GDM1 (cell line): ENCODE results near the gene SAMD5.

Source experiments
- DNase-seq: peaks from one replicate; lab custom pipeline; 2025; lab: John Stamatoyannopoulos, UW

Gene SAMD5

DNA sequence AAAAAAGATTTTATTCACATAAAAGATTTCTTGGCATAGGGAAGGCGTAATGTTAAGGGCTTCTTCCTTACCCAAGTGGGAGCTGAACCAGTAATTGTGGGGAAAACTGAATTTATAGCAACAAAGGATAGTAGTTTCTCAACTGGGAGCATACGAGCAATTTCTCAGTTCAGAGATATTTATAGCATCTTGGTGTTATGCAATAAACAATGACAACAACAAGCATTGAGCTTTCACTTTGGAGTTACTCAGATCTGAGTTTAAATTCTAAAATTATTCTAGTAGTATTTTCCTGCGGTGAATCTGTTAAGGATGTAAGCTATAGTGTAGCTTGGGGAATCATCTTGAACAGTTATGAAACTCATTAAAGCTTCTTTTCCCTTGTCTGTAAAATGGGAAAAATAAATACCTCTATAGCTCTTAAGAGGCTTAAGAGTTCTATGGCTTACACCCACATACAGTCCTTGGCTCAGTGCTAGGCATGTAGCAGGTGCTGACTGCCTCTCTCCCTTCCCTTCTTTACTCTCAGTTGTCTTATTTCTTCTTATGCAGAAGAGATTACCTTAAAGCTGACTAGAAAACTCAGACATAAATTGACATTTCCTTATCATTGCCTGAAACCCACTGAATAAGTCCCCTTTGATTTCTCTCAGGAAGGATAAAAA is 58.8 kb downstream of the SAMD5 start:
- no peak for DNase-seq

DNA sequence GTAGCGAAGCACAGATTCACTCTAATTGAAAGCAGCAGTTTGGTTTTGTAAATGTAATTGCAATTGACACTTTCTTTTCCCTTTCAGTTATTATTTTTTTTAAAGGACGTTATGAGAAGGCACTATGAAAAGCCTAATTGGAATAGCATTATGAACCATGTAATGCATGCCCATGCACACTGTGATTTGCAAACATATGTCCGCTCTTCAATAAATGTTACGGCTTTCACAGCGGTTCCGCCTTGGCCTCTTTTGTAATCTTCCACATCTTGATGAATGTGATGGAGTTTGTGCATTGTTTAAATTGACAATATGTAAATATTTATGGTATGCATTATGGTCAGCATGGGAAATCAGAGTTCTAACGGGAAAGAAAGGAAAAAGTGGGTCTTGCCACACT is 61.3 kb downstream of the SAMD5 start:
- no peak for DNase-seq

DNA sequence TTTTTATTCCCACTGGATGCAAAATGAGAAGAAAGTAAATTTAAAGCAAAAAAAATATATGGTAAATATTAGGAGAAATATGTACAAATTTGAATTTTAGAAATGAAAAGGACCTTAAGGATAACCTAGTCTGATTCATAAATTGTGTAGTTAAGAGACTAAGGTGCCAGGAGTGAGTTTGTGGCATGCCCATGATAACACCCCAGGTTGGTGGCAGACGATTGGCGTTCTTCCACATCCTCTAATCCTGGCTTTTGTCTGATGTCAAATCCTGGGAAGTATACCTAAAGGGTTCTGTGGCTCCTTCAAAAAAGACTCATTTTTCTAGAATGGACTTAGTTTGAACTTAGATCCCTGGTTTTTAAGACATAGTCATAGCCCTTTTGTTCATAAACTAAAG is 62.2 kb downstream of the SAMD5 start:
- DNase-seq: no peak

DNA sequence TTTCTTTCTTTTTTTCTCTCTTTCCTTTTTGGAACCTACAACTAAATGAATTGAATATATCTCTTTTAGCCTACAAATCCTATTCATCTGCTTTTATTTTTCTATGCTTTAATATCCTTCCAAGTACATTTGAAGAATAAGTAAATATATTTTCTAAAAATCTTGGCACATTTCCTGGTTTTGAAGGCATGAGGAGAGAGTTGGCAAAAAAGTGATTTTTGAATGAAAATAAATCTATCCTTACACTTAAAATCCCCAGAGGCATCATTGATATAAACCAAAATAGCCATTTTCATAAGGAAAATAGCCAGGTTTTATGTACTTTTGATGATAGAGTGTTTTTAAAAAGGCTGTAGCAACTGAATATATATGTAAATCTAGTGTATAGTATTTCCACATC is 69.0 kb downstream of the SAMD5 start:
- DNase-seq: no peak

DNA sequence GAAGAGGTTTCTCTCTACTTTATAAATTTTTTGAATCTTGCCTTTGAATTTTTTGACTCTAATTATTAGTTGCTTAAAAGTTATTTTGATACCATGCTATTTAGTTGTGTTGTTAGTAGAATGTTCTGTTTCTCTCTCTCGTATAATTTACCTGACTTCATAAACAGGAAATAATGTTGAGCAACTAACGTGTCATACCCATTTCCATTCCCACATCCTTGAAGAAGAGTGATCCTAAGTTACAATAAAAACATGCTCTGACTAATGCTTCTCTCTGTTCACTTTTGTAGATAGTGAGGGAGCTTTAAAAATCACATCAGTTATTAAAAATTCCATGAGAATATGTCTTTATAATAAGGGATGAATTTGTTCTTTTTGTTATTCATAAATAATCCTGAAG is 69.7 kb downstream of the SAMD5 start:
- DNase-seq: no peak

DNA sequence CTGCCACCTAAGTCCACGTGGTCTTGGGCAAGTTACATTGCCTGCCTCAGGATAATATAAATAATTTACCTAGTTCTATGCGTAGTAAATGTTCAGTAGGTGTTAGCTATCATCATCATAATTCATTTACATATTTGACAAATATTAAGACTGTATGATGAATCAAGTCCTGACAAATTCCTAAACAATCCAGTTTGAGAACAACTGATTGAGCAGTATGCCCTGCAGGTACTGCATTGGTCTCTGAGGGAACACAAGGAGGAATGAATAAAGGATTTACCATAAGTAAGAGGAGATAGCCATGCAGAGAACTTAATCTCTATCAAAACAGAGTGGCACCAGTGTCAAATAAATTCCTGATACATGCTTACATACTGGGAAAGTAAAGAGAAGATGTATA is 70.4 kb downstream of the SAMD5 start:
- DNase-seq: no peak

DNA sequence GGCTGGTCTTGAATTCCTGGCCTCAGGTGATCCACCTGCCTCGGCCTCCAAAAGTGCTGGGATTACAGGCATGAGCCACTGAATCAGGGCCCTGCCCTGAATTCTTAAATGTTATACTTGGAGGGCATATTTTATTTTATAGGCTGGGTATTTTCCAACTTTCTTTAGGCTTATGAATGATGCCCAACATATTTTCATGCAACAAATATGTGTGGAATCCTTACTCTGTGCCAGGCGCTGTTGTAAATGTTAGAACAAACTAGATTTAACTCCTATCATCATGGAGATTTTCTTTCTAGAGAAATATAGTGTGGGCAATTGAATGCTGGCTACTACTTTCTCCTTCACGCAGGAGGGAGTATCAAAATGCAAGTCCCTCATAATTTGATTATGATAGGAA is 71.2 kb downstream of the SAMD5 start:
- DNase-seq: no peak

DNA sequence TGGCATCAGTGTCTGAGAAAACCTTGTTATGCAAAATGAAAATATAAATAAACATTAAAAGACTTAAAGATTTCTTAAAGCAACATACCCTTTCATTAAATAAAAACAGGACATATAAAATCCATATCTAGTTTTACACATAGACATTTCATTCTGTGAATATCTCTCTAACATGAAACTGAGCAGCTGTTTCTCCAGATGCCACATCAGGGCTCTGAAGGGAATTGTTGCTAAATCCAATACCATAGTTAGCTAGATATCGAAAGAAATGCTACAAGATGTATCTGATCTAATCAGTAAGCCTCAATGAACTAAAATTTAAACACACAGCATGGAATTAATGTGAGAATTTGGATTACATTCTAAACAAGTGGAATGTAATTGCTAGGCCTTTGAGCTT is 74.5 kb downstream of the SAMD5 start:
- no peak for DNase-seq

DNA sequence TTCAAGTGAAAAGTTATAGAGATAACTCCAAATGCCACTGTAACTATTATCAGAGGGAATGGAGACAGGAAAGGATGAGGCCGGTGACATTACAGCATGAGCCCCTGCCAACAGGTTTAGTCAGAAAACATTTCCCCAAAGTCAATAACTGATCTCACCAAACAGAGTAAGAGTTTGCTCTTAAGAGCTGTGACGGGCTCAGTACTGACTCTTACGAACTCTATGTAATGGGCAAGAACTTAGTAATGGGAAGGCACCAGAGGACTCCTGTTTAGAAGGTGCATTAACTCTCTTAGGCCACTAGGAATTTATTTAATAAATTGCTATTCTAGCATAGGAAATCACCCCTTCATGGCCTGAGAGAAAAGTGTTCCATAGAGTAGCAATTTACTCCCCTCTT is 76.8 kb downstream of the SAMD5 start:
- no peak for DNase-seq

DNA sequence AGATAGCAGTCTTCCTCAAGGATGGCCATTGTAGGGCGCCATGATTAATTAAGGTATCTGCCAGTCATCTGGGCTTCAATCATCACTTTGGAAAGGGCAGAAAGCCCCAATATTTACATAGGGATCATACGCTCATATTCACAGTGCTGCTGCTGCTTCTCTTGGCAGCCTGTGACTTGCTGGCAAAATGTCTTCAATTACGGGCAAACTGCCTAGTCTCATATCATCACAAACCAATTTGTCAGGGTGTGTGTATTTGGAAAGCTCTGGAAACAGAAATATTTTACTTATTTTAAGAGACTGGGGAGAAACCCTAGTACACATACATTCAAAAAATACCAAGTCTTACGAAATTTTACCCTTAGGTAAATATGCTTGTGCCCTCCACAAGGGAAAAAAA is 77.6 kb downstream of the SAMD5 start:
- DNase-seq: no peak

DNA sequence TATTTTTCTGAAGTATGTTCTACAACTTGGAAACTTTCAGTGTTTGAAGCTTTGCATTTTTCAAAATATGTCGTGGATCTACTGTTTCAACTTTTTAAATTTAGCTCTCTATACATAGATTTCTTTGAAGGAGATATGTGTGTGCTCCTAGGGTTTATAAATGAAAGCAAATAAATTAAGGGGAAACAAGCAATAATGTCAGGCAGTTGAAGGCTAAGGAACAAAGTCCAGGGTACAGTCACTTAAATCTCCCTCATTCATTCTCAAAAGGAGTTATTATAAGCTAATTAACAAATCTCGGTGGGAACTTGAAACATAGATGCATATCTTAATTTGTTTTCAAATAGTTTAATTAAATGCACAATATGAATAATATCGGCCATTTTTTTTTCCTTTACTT is 79.4 kb downstream of the SAMD5 start:
- no peak for DNase-seq

DNA sequence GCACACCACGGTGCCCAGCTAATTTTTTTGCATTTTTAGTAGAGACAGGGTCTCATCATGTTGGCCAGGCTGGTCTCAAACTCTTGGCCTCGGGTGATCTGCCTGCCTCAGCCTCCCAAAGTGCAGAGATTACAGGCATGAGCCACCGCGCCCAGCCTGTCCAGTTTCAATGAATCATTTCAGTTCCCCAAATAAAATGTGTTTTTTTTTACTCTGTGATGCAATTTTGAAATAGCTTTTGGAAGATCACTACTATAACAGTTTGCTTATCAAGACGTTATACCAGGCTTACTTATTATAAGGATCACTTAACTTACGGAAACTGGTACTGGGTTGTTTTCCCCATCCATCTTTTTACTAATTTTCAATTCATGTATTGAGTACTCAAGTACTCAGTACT is 80.0 kb downstream of the SAMD5 start:
- no peak for DNase-seq

DNA sequence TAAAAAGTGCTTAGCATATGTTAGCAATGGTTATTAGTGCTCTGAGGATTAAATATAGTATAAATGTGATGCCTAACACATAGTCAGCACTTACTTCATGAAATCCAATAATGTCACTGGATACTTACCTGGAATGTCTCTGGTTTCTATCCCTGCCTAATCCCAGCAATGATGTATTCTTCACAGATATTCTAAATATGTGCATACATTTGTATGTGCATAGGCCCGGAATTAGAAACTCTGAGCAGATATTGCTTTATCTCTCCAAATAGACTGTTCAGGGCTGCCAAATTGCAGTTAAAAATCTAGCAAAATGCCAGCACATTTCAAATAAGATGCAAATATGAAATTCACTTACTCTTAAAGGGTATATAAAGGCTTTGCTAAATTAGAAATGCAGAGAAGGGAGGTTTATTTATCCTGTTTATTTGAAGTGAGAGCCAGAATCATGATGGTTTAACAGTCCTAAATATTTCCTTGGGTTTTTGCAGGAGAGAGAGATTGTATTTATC is 81.3 kb downstream of the SAMD5 start:
- DNase-seq: no peak

DNA sequence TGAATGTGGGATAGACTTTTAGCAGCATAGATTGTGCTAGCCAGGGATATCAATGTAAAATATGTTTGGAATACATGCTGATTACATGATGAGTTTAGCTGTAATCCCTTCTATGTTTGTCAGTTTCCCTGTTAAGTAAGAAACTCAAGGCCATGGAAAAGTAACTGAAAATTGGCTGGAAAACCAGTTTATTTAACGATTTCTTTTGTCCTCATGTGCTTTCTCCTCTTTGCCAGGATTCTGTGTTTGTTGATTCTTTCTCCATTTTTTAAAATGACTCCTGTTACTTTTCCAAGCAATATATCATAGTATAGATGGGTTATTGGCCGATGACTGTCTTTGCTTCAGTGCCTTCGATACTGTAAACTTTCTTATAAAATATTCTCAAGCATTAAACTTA is 87.5 kb downstream of the SAMD5 start:
- no peak for DNase-seq

DNA sequence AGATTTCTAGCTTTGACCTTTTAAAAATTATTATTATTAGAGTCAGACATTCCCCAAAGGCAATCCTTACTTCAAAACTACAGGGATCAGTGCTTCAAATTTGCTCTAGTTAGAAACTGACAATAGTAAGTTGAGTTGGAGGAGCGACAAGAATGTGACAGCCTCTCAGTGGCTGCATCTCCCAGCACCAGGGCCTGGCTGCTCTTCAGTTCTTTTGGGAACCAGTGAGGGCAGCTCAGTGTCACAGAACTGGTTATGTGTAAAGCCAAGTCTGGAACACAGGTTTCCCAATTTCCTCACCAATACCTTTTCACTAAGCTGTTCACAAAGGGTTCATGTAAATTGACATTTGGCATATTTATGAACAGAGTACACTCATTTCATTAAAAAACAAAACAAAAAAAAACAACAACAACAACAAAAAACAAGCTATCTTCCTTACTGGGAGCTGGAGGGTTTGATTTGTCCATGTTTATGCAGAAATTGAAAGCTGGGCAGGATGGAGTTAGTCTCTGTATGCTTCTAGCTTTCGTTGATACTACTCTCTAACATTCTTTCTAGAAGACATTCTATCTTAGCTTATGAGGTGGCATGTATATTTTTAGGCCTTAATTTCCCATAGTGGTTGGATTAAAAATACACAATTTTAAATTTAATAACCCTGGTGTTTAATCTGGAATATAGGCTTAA is 95.0 kb downstream of the SAMD5 start:
- DNase-seq: no peak

DNA sequence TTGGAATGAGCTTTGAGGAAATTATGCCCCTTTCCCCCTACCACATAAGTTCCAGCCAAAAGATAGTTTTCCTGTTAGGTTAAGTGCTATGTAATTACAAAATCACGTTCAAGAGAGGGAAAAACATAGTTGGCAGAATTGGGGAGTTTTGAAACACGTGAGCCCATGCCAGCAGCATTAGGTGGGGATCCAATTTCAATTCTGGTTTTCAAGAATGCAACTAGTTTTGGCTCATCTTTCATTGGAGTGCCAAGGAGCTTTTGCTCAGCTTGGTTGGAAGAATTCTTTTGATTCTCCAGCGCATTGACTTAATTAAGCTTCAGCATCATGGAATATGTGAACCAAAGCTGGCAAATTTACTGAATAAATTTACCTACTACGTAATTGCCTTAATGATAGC is 95.9 kb downstream of the SAMD5 start:
- no peak for DNase-seq

DNA sequence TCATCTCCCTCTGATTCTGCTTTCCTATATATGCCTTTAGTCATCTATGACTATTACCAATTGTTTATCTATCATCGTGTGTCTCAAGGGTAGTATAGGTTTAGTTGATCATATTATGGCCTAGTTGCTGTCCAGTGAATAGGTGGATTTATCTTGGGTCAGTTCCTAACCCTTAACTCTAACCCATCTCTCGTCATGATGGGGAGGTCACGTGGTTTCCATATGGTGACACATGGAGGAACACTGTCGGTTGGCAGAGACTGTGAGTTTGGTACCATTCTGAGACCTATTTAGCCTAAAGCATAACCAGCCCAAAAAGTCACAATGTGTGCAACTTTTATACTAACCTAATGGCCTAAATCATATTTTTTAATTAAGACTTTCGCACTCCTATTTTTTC is 103.5 kb downstream of the SAMD5 start:
- no peak for DNase-seq

DNA sequence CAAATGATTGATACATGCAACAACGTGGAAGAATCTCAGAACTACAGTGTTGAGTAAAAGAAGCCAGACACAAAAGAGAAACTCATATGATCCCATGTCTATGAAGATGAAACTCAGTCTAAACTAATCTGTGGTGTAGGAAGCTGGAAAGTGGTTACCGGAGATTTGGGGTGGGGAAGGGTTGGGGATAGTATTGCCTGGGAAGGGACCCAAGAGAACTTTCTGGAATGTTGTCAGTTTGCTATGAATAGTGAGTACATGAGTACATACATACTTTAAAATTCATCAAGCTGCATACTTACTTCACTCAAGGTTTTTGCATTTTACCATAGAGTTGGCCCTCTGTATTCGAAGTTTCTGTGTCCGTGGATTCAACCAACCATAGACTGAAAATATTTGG is 106.0 kb downstream of the SAMD5 start:
- DNase-seq: no peak

DNA sequence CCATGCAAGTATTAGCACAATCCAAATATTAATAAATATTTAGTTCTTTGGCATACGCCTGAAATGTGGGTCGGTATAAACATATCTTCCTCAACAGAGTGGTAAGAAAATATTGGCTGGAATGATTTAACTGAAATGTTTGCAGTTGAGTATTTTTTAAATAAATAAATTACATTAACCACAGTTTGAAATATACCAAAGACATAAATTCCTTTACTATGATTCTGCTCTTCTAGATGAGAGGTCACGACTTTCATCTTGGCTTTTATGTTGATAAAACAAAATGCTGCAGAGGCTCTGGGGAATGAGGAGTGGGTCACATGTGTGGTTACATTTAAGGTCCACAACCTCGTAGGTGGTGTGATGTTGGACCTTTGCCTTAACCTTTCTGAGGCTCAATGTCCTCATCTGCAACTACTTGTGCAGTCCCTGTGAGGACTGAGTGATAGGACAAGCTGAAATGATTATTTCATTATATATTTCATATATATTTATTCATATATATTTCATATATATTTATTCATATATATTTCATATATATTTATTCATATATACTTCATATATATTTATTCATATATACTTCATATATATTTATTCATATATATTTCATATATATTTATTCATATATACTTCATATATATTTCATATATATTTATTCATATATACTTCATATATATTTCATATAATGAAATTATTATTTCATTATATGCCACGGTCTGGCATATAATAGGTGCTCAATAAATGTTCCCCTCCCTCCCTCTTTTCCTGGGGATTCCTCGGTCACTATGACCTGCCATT is 107.4 kb downstream of the SAMD5 start:
- no peak for DNase-seq

DNA sequence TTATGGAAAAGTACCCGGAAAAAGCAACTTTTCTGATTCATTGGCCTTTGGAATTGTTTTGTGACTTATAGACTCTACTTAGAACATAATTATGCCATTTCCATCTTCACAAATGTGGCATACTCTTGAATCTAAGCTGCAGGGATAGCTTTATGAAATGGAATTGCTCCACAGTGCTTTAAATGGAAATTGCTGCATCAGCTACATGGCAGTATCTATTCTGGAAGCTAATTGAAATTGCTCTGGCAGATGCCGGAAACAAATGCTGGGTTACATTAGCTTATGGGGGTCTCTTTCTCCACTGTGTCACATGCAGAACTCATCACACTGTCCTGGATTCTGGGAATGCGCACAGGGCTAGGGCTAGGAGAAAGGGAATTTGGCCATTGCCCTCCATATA is 108.9 kb downstream of the SAMD5 start:
- no peak for DNase-seq

DNA sequence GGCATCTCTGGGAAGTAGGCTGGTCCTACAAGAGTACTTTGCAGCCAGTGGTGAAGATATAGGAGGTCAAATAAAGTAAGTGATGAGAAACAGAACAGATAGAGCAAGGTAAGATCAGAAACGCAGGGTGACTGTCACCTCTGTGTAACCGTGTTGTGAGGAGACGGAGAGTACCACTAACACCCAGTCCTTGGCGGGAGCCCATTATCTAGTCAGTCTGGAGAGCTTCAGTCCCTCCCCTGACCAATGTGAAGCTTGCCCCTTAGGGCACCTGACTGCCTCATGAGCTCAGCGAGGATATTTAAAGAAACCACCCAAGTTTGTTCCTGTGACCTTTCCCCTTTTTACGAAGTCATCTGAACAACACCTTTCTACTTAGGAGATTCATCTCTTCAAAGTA is 110.0 kb downstream of the SAMD5 start:
- DNase-seq: no peak

DNA sequence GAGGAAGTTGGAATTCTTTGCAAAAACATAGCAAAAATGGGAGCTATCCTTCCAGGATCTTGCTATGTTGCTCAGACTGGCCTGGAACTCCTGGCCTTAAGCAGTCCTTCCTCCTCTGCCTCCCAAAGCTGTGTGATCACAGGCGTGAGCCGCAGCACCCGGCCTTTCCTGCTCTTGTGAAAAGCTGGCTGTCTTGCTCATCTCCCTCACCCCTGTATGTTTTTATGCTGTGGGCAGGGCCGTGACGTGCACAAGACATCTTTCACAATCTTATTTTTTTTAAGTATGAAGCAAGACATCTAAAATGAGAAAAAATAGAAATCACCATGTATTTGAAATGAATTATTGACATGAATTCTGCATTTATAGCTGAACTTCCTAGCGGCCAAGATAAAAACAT is 110.4 kb downstream of the SAMD5 start:
- no peak for DNase-seq
